OCI-LY7 (cell line): ENCODE results near the gene POFUT1. TPM values are rescaled to one million over a fixed set of nuclear protein-coding genes. Genes with fewer than 3 reads are reported as not detected.

Experiments used
- BruUV-seq: library from RNA; stranded (reverse); fragments of 400-500 nt; replicated peaks from 2 replicates; lab custom pipeline; 2021; lab: Mats Ljungman, UMichigan
- CTCF ChIA-PET: fragments of 300-600 bp; sonication (Branson Sonifier 250); formaldehyde crosslinking; loops from one replicate; lab custom pipeline; 2022; ENCODE audit warnings: antibody characterized with exemption; ENCODE audit not compliant: unreplicated experiment; lab: Charles Lee
- POLR2A ChIA-PET: fragments of 300-600 bp; sonication (Branson Sonifier 250); formaldehyde crosslinking; loops from one replicate; lab custom pipeline; 2022; ENCODE audit warnings: antibody characterized with exemption; lab: Charles Lee
- DNase-seq: peaks from one replicate; pipeline ENCODE4 v3.0.0-alpha.2; 2015; ENCODE audit warnings: low spot score
- H2AFZ ChIP-seq: fragments of 200-600 bp; sonication (generic), shearing (Covaris generic); 2 replicates; pipeline ENCODE4 v1.6.1; 2014; ENCODE audit warnings: mild to moderate bottlenecking, antibody characterized with exemption, low read length, moderate library complexity
- H3K27ac ChIP-seq: fragments of 200-600 bp; sonication (generic); 2 replicates; pipeline ENCODE4 v1.5.1; 2014; ENCODE audit warnings: mixed run types, low read depth, mild to moderate bottlenecking, moderate library complexity, low read length, inconsistent platforms; ENCODE audit not compliant: poor library complexity, severe bottlenecking
- H3K36me3 ChIP-seq: fragments of 200-600 bp; sonication (generic); 2 replicates; pipeline ENCODE4 v1.6.1; 2014; ENCODE audit warnings: mild to moderate bottlenecking, antibody characterized with exemption, low read length, moderate library complexity, mixed read lengths; ENCODE audit not compliant: insufficient read depth
- H3K4me1 ChIP-seq: fragments of 200-600 bp; sonication (generic); 2 replicates; pipeline ENCODE4 v1.5.1; 2014; ENCODE audit warnings: mild to moderate bottlenecking, low read length; ENCODE audit not compliant: insufficient read depth, poor library complexity, severe bottlenecking
- H3K4me2 ChIP-seq: fragments of 200-600 bp; sonication (generic); 2 replicates; pipeline ENCODE4 v1.6.1; 2014; ENCODE audit warnings: mild to moderate bottlenecking, low read length
- H3K4me3 ChIP-seq: fragments of 200-600 bp; sonication (generic); 2 replicates; pipeline ENCODE4 v1.5.1; 2014; ENCODE audit warnings: mild to moderate bottlenecking, low read depth, low read length; ENCODE audit not compliant: poor library complexity, severe bottlenecking
- H3K79me2 ChIP-seq: fragments of 200-600 bp; sonication (generic); 2 replicates; pipeline ENCODE4 v1.6.1; 2016; ENCODE audit warnings: low read depth, mild to moderate bottlenecking, low read length, moderate library complexity, mixed read lengths; ENCODE audit not compliant: insufficient read depth
- H3K9me2 ChIP-seq: fragments of 200-600 bp; sonication (generic); 2 replicates; pipeline ENCODE4 v1.6.1; 2016; ENCODE audit warnings: mild to moderate bottlenecking, low read length, mixed read lengths; ENCODE audit not compliant: insufficient read depth
- H3K9me3 ChIP-seq: fragments of 200-600 bp; sonication (generic); 2 replicates; pipeline ENCODE4 v1.6.1; 2014; ENCODE audit warnings: mild to moderate bottlenecking, mixed run types, low read length, mixed read lengths
- H4K20me1 ChIP-seq: fragments of 200-600 bp; sonication (generic); 2 replicates; pipeline ENCODE4 v1.6.1; 2014; ENCODE audit warnings: mild to moderate bottlenecking, antibody characterized with exemption, low read length, moderate library complexity, mixed read lengths; ENCODE audit not compliant: insufficient read depth
- EZH2phosphoT487 ChIP-seq: fragments of 200-600 bp; sonication (generic); IDR thresholded peaks from 2 replicates; pipeline ENCODE4 v1.6.1; 2018; ENCODE audit warnings: low read depth, borderline replicate concordance, mild to moderate bottlenecking, mixed run types, antibody characterized with exemption, low read length, moderate library complexity, mixed read lengths
- intact Hi-C: fragments of 100-400 bp; cut with micrococcal nuclease; formaldehyde crosslinking; loops from one replicate; pipeline ENCODE4 v1.10.0; 2022; ENCODE audit not compliant: unreplicated experiment
- total RNA-seq, 2 experiments: library from RNA; depleted of rRNA in 1 of 2; stranded (reverse); fragments of >200 nt in 1 of 2; shearing (Covaris generic) in 1 of 2; gene quantifications; 2 replicates each; pipeline ENCODE4 v1.2.3, GENCODE V29; 2014 to 2022
- TF ChIP-seq, protein P1 (sequence below): fragments of 200-600 bp; sonication (generic); conservative IDR thresholded peaks from 2 replicates; pipeline ENCODE4 v1.5.1; 2014; ENCODE audit warnings: mild to moderate bottlenecking, antibody characterized with exemption, low read length, moderate library complexity, mixed read lengths

Gene POFUT1
- total RNA-seq, 2 experiments from 2014 or later: 21.4 to 33.1 TPM

GRCh38 chr20:32224463-32224862, 16.8 kb downstream of the POFUT1 start:
- POLR2A ChIA-PET: interaction anchor here (0.6 kb wide), 6 partner anchors 10 to 357 kb away, joined by 3 to 6 read pairs (median 3); no protein-coding TSS in a partner anchor
- CTCF ChIA-PET: no interaction called here
- no peak overlapping the region for H3K27ac ChIP-seq
- no TSS peak for BruUV-seq
- intact Hi-C loops: no loop called here
- no peak for DNase-seq
- no peaks in the 10 kb centered on the region for H4K20me1 ChIP-seq
- H3K36me3 ChIP-seq: peaks cover 96% of the 10 kb centered on the region
- no peak overlapping the region for H3K4me3 ChIP-seq
- no peaks in the 10 kb centered on the region for H3K79me2 ChIP-seq
- H3K9me3 ChIP-seq: no peaks in the 10 kb centered on the region
- TF ChIP-seq, protein P1, sequence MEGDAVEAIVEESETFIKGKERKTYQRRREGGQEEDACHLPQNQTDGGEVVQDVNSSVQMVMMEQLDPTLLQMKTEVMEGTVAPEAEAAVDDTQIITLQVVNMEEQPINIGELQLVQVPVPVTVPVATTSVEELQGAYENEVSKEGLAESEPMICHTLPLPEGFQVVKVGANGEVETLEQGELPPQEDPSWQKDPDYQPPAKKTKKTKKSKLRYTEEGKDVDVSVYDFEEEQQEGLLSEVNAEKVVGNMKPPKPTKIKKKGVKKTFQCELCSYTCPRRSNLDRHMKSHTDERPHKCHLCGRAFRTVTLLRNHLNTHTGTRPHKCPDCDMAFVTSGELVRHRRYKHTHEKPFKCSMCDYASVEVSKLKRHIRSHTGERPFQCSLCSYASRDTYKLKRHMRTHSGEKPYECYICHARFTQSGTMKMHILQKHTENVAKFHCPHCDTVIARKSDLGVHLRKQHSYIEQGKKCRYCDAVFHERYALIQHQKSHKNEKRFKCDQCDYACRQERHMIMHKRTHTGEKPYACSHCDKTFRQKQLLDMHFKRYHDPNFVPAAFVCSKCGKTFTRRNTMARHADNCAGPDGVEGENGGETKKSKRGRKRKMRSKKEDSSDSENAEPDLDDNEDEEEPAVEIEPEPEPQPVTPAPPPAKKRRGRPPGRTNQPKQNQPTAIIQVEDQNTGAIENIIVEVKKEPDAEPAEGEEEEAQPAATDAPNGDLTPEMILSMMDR: no peak
- TF ChIP-seq EZH2phosphoT487: no peak
- no peaks in the 10 kb centered on the region for H3K4me1 ChIP-seq
- no peak overlapping the region for H3K4me2 ChIP-seq
- H2AFZ ChIP-seq: no peak overlapping the region
- H3K9me2 ChIP-seq: no peaks in the 10 kb centered on the region

GRCh38 chr20:32226391-32226790, 18.7 kb downstream of the POFUT1 start:
- intact Hi-C loops: no loop called here
- ChIA-PET CTCF (no interaction called here), POLR2A (no interaction called here)
- no peak overlapping the region for H3K4me3 ChIP-seq
- peaks cover 93% of the 10 kb centered on the region for H3K36me3 ChIP-seq
- H2AFZ ChIP-seq: no peak overlapping the region
- TF ChIP-seq, protein P1: no peak
- no peak for TF ChIP-seq EZH2phosphoT487
- BruUV-seq: no TSS peak
- no peaks in the 10 kb centered on the region for H3K4me1 ChIP-seq
- H3K9me2 ChIP-seq: no peaks in the 10 kb centered on the region
- no peak overlapping the region for H3K4me2 ChIP-seq
- no peak overlapping the region for H3K27ac ChIP-seq
- DNase-seq: no peak
- H3K79me2 ChIP-seq: no peaks in the 10 kb centered on the region
- H4K20me1 ChIP-seq: no peaks in the 10 kb centered on the region
- H3K9me3 ChIP-seq: no peaks in the 10 kb centered on the region

- H4K20me1 ChIP-seq: no peaks in the 10 kb centered on the region
- ChIA-PET CTCF (no interaction called here), POLR2A (interaction anchor here (0.8 kb wide), 1 partner anchor 60 kb away, joined by 3 read pairs; no protein-coding TSS in a partner anchor)
- H3K27ac ChIP-seq: no peak overlapping the region
- no peak for DNase-seq
- BruUV-seq: no TSS peak
- intact Hi-C loops: no loop called here
- no peak for TF ChIP-seq EZH2phosphoT487
- TF ChIP-seq, protein P1: no peak
- H2AFZ ChIP-seq: no peak overlapping the region
- no peak overlapping the region for H3K4me3 ChIP-seq
- no peaks in the 10 kb centered on the region for H3K9me2 ChIP-seq
- H3K4me1 ChIP-seq: peaks cover 4% of the 10 kb centered on the region
- H3K36me3 ChIP-seq: peaks cover 93% of the 10 kb centered on the region
- no peaks in the 10 kb centered on the region for H3K9me3 ChIP-seq
- no peak overlapping the region for H3K4me2 ChIP-seq
- no peaks in the 10 kb centered on the region for H3K79me2 ChIP-seq
Measured at GRCh38 chr20:32227306-32227705, 19.6 kb downstream of the POFUT1 start.
